HepG2 (cell line): ENCODE results near the gene CSNK1G3. TPM values are rescaled to one million over a fixed set of nuclear protein-coding genes. Genes with fewer than 3 reads are reported as not detected.
A peak's percentile ranks its signal among the peaks of the same experiment; 100 is the strongest.

Experiments used
- ARNTL ChIP-seq: sonication (generic); formaldehyde crosslinking; IDR thresholded peaks from 2 replicates; pipeline ENCODE4 v1.4.0; 2020; ENCODE audit warnings: mild to moderate bottlenecking, missing genetic modification reagents
- BHLHE40 ChIP-seq: IDR thresholded peaks from 2 replicates; pipeline ENCODE4 v1.6.1; 2011; ENCODE audit warnings: low read length, improper control_type of control experiment
- EP300 ChIP-seq, 3 experiments: sonication (generic) in 1 of 3; formaldehyde crosslinking in 1 of 3; IDR thresholded peaks; 2 replicates each; pipeline versions ENCODE4 v1.5.1 to v1.6.1; 2011 to 2020; ENCODE audit warnings: low read depth in 2 of 3, low read length in 2 of 3, borderline replicate concordance in 1 of 3, improper control_type of control experiment in 1 of 3, mild to moderate bottlenecking in 1 of 3, missing genetic modification reagents in 1 of 3, moderate library complexity in 1 of 3
- KMT2B ChIP-seq: IDR thresholded peaks from 2 replicates; pipeline ENCODE4 v1.6.1; 2016; ENCODE audit warnings: missing genetic modification reagents, missing compliant biosample characterization
- ZBTB20 ChIP-seq: sonication (generic); formaldehyde crosslinking; IDR thresholded peaks from 2 replicates; pipeline ENCODE4 v1.8.1; 2023; ENCODE audit warnings: missing genetic modification reagents, low read depth, mild to moderate bottlenecking, borderline replicate concordance
- ZNF30 ChIP-seq: sonication (generic); formaldehyde crosslinking; IDR thresholded peaks from 2 replicates; pipeline ENCODE4 v1.5.0; 2020; ENCODE audit warnings: mild to moderate bottlenecking, missing genetic modification reagents
- ZNF317 ChIP-seq: sonication (generic); formaldehyde crosslinking; IDR thresholded peaks from 2 replicates; pipeline ENCODE4 v1.5.0; 2020; ENCODE audit warnings: mild to moderate bottlenecking, missing genetic modification reagents
- ZNF563 ChIP-seq: sonication (generic); formaldehyde crosslinking; IDR thresholded peaks from 2 replicates; pipeline ENCODE4 v1.8.0; 2022; ENCODE audit warnings: mild to moderate bottlenecking, moderate library complexity, missing genetic modification reagents
- ZSCAN5A ChIP-seq: sonication (generic); formaldehyde crosslinking; IDR thresholded peaks from 2 replicates; pipeline ENCODE4 v1.8.0; 2022; ENCODE audit warnings: mild to moderate bottlenecking, missing genetic modification reagents, borderline replicate concordance
- polyA plus RNA-seq, 8 experiments: library from polyadenylated mRNA; depleted of rRNA in 3 of 8; stranded (reverse) in 7 of 8; unstranded in 1 of 8; fragments of >200 nt; fragmentation: Illumina TruSeq in 4 of 8; extraction: Trizol in 4 of 8; gene quantifications; 2 replicates each; pipeline versions ENCODE4 v1.2.1 to v1.2.3, GENCODE V29; 2011 to 2016; ENCODE audit warnings: low read depth in 4 of 8, missing spikeins in 1 of 8, mixed read lengths in 1 of 8; ENCODE audit not compliant: insufficient read depth in 1 of 8
- total RNA-seq, 5 experiments: library from RNA; depleted of rRNA; stranded (reverse); fragments of >200 nt; fragmentation: Illumina TruSeq; extraction: Trizol; gene quantifications; 2 replicates each; pipeline ENCODE4 v1.2.3, GENCODE V29; 2016; ENCODE audit warnings: low read depth in 1 of 5
- TF ChIP-seq, protein P1 (sequence below): sonication (generic); formaldehyde crosslinking; IDR thresholded peaks from 2 replicates; pipeline ENCODE4 v1.8.1; 2023; ENCODE audit warnings: mild to moderate bottlenecking, missing genetic modification reagents
- TF ChIP-seq, protein P2 (sequence below), 2 experiments: fragments of 450-650 bp in 1 of 2; sonication (generic) in 1 of 2; formaldehyde crosslinking; IDR thresholded peaks; 2 replicates each; pipeline versions ENCODE4 v1.5.0 to v1.8.0; 2020 to 2022; ENCODE audit warnings: mild to moderate bottlenecking in 1 of 2, missing genetic modification reagents in 1 of 2
- TF ChIP-seq, protein P3 (sequence below): sonication (generic); formaldehyde crosslinking; IDR thresholded peaks from 2 replicates; pipeline ENCODE4 v1.9.0; 2022; ENCODE audit warnings: missing genetic modification reagents, mild to moderate bottlenecking, borderline replicate concordance
- TF ChIP-seq, protein P4 (sequence below): sonication (generic); formaldehyde crosslinking; IDR thresholded peaks from 2 replicates; pipeline ENCODE4 v1.4.0; 2020; ENCODE audit warnings: missing genetic modification reagents, borderline replicate concordance

The CSNK1G3 gene
- total and polyA plus RNA-seq, 2 of the 13 experiments (the other 11 are each of a cell fraction or from before 2014, with no cell fraction given) = 11.3 to 31.5 TPM

DNA sequence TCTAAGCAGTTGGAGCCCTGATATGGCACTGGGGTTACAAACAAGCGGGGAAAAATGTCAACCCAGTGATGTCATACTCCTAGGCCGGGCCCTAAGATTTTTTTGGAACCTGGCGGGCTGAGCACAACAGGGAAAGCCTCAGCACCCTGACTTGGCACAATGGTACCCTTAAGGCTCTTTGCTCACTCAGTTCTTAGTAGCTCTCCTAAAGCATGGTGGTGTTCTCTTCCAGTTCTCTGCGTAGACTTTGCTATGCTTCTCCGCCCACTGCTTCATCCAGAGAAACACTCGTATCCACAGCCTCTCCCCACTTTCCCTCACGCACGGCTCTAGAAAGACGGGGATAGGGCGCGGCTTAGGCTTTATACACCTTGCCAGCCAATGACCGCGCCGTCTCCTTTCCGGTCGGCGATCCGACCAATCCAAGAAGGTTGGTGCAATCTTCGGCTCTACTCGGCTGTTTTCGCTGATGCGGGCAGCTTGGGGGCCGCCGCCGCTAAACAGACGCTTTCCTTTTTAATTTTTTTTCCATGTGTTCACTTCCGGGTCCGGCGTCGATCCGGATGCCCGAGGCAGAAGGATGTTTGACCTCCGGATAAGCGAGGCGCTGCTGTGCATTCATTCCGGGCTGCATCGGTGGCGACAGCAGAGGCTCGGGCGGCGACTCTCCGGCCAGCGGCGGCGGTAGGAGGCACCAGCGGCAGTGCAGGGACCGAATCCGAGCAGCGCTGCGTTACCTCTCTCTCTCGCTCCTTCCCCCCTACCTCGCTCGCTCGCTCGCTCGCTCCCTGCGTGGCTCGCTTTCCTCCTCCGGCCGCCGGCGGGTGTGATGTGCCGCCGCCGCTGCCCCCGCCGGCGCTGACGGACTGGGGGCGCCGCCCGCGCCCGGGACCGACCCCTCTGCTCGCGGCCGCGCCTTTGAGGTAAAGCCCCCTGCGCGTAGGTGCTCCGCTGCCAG lies at the start of gene CSNK1G3 (continued):
- TF ChIP-seq, protein P1, sequence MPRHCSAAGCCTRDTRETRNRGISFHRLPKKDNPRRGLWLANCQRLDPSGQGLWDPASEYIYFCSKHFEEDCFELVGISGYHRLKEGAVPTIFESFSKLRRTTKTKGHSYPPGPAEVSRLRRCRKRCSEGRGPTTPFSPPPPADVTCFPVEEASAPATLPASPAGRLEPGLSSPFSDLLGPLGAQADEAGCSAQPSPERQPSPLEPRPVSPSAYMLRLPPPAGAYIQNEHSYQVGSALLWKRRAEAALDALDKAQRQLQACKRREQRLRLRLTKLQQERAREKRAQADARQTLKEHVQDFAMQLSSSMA (CRISPR knock-in tag) = no peak
- TF ChIP-seq, protein P2, sequence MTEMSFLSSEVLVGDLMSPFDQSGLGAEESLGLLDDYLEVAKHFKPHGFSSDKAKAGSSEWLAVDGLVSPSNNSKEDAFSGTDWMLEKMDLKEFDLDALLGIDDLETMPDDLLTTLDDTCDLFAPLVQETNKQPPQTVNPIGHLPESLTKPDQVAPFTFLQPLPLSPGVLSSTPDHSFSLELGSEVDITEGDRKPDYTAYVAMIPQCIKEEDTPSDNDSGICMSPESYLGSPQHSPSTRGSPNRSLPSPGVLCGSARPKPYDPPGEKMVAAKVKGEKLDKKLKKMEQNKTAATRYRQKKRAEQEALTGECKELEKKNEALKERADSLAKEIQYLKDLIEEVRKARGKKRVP (CRISPR knock-in tag; IDR thresholded peaks at IDR 0.05) = peak in 1 of 2 experiments; percentile 54; a peak in 1 of 4 replicates
- TF ChIP-seq ZNF317 (CRISPR knock-in tag) (no peak; the same call in 1 of the 2 replicates), KMT2B (CRISPR knock-in tag) (peak; percentile 91), ARNTL (CRISPR knock-in tag) (no peak), BHLHE40 (0 out of 2 replicates have a peak, but pooled peaks have one; percentile 12), ZBTB20 (CRISPR knock-in tag) (no peak), ZSCAN5A (CRISPR knock-in tag) (no peak; the same call in 1 of the 2 replicates), EP300 (IDR thresholded peaks at IDR 0.05; ENCODE audit: low read depth in 2 of 2, low read length in 2 of 2) (peak in 1 of 2 experiments; percentile 50; a peak in 1 of 4 replicates), EP300 (CRISPR knock-in tag; IDR thresholded peaks at IDR 0.05; ENCODE audit: borderline replicate concordance) (no peak), ZNF30 (CRISPR knock-in tag) (no peak), ZNF563 (CRISPR knock-in tag) (0 out of 2 replicates have a peak, but pooled peaks have one; percentile 29)
- TF ChIP-seq, protein P3, sequence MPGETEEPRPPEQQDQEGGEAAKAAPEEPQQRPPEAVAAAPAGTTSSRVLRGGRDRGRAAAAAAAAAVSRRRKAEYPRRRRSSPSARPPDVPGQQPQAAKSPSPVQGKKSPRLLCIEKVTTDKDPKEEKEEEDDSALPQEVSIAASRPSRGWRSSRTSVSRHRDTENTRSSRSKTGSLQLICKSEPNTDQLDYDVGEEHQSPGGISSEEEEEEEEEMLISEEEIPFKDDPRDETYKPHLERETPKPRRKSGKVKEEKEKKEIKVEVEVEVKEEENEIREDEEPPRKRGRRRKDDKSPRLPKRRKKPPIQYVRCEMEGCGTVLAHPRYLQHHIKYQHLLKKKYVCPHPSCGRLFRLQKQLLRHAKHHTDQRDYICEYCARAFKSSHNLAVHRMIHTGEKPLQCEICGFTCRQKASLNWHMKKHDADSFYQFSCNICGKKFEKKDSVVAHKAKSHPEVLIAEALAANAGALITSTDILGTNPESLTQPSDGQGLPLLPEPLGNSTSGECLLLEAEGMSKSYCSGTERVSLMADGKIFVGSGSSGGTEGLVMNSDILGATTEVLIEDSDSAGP = peak; percentile 84
- TF ChIP-seq, protein P4, sequence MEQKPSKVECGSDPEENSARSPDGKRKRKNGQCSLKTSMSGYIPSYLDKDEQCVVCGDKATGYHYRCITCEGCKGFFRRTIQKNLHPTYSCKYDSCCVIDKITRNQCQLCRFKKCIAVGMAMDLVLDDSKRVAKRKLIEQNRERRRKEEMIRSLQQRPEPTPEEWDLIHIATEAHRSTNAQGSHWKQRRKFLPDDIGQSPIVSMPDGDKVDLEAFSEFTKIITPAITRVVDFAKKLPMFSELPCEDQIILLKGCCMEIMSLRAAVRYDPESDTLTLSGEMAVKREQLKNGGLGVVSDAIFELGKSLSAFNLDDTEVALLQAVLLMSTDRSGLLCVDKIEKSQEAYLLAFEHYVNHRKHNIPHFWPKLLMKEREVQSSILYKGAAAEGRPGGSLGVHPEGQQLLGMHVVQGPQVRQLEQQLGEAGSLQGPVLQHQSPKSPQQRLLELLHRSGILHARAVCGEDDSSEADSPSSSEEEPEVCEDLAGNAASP (CRISPR knock-in tag) = peak; percentile 11; the same call in 1 of the 2 replicates
